Prostate gland (tissue), 2 donors: Measurements from ENCODE around the gene GPX3. TPM values are rescaled to one million over a fixed set of nuclear protein-coding genes. Genes with fewer than 3 reads are reported as not detected.
A peak's percentile ranks its signal among the peaks of the same experiment; 100 is the strongest.

Experiments used
- DNase-seq: peaks from one replicate; pipeline ENCODE4 v3.0.0-alpha.2; 2019; ENCODE audit warnings: low spot score
- H3K27ac ChIP-seq, 2 donors: fragments of 200-600 bp; sonication (generic); 2 replicates each; pipeline ENCODE4 v1.5.1; 2017 to 2019
- H3K27me3 ChIP-seq: fragments of 200-600 bp; sonication (generic); replicated peaks from 2 replicates; pipeline ENCODE4 v1.5.1; 2019; ENCODE audit not compliant: insufficient read depth
- H3K36me3 ChIP-seq, 2 donors: fragments of 200-600 bp; sonication (generic); 1 replicate in 1 of 2; 2 replicates in 1 of 2; pipeline versions ENCODE4 v1.5.1 to v1.8.1; 2017 to 2019
- H3K4me1 ChIP-seq: fragments of 200-600 bp; sonication (generic); replicated peaks from 2 replicates; pipeline ENCODE4 v1.5.1; 2019
- H3K4me3 ChIP-seq, 2 donors: fragments of 200-600 bp; sonication (generic); 2 replicates each; pipeline ENCODE4 v1.5.1; 2017 to 2019
- H3K9me3 ChIP-seq: fragments of 200-600 bp; sonication (generic); 2 replicates; pipeline ENCODE4 v1.5.1; 2017
- CTCF ChIP-seq, 4 experiments: fragments of 200-600 bp in 2 of 4; fragments of 450-650 bp in 2 of 4; sonication (generic) in 2 of 4; IDR thresholded peaks; 1 replicate in 3 of 4; 2 replicates in 1 of 4; pipeline ENCODE4 v1.5.1; 2016 to 2019; ENCODE audit warnings: antibody characterized with exemption in 4 of 4, mild to moderate bottlenecking in 2 of 4, moderate library complexity in 2 of 4
- POLR2A ChIP-seq: fragments of 450-650 bp; IDR thresholded peaks from one replicate; pipeline ENCODE4 v1.6.1; 2016; ENCODE audit warnings: antibody characterized with exemption, mild to moderate bottlenecking
- POLR2AphosphoS5 ChIP-seq: sonication (generic); formaldehyde crosslinking; IDR thresholded peaks from one replicate; pipeline ENCODE4 v1.6.1; 2017; ENCODE audit warnings: antibody characterized with exemption
- WGBS: methylation state at CpG from one replicate; pipeline ENCODE4 v1.1.5; 2018; 5-methylcytosine and 5-hydroxymethylcytosine counted together
- intact Hi-C: fragments of 100-400 bp; cut with DNase I; formaldehyde crosslinking; loops from one replicate; pipeline ENCODE4 v1.14.2; 2022
- total RNA-seq, 2 donors: library from RNA; depleted of rRNA; stranded (reverse); fragments of >200 nt; gene quantifications; one replicate each; pipeline ENCODE4 v1.1.0, GENCODE V29; 2016

Gene GPX3
- total RNA-seq, 2 donors from 2014 or later: 195 to 270 TPM

GRCh38 chr5:151024440-151025249, 4.3 kb downstream of the GPX3 start:
- intact Hi-C loops: no loop called here
- Histone ChIP-seq H3K27ac (peak overlapping the region; percentile 84 to 86), H3K36me3 (peaks cover 0 to 5% of the 10 kb centered on the region in 2 donors), H3K9me3 (no peaks in the 10 kb centered on the region), H3K4me1 (peaks cover 16% of the 10 kb centered on the region), H3K4me3 (peak overlapping the region in 1 of 2 donors; percentile 10), H3K27me3 (no peaks in the 10 kb centered on the region)
- WGBS: 84% methylated on average over 7 of the region's 7 CpGs
- TF ChIP-seq CTCF (IDR thresholded peaks at IDR 0.05) (no peak), POLR2A (no peak), POLR2AphosphoS5 (no peak)
- DNase-seq: no peak

GRCh38 chr5:151025250-151025606, 4.8 kb downstream of the GPX3 start:
- intact Hi-C loops: no loop called here

GRCh38 chr5:151026088-151026487, 5.7 kb downstream of the GPX3 start:
- Histone ChIP-seq H3K4me1 (peaks cover 22% of the 10 kb centered on the region), H3K27ac (peak overlapping the region in 1 of 2 donors; percentile 14), H3K36me3 (peaks cover 0 to 5% of the 10 kb centered on the region in 2 donors), H3K4me3 (no peak overlapping the region), H3K27me3 (no peaks in the 10 kb centered on the region), H3K9me3 (no peaks in the 10 kb centered on the region)
- TF ChIP-seq CTCF (IDR thresholded peaks at IDR 0.05) (no peak), POLR2AphosphoS5 (no peak), POLR2A (no peak)
- 94% methylated on average over 9 of the region's 9 CpGs for whole genome bisulfite sequencing
- intact Hi-C loops: no loop called here
- DNase-seq: no peak

More at GRCh38 chr5:151025250-151025606, 4.8 kb downstream of the GPX3 start:
- WGBS: 90% methylated on average over 7 of the region's 7 CpGs
- Histone ChIP-seq H3K27me3 (no peaks in the 10 kb centered on the region), H3K4me1 (peaks cover 20% of the 10 kb centered on the region), H3K4me3 (no peak overlapping the region), H3K27ac (peak overlapping the region in 1 of 2 donors; percentile 84), H3K9me3 (no peaks in the 10 kb centered on the region), H3K36me3 (peaks cover 0 to 5% of the 10 kb centered on the region in 2 donors)
- no peak for DNase-seq
- TF ChIP-seq POLR2A: no peak
- TF ChIP-seq CTCF (IDR thresholded peaks at IDR 0.05): no peak
- no peak for TF ChIP-seq POLR2AphosphoS5

- WGBS: 78% methylated on average over 7 of the region's 7 CpGs
- no peak for DNase-seq
- no peak overlapping the region for H3K4me3 ChIP-seq
- H3K27me3 ChIP-seq: no peaks in the 10 kb centered on the region
- peaks cover 2 to 5% of the 10 kb centered on the region in 2 donors for H3K36me3 ChIP-seq
- no peaks in the 10 kb centered on the region for H3K9me3 ChIP-seq
- peak overlapping the region in 1 of 2 donors; percentile 14 for H3K27ac ChIP-seq
- TF ChIP-seq POLR2AphosphoS5 (no peak), CTCF (IDR thresholded peaks at IDR 0.05) (no peak), POLR2A (no peak)
- intact Hi-C loops: no loop called here
- H3K4me1 ChIP-seq: peaks cover 22% of the 10 kb centered on the region
Observed at GRCh38 chr5:151026679-151027078, 6.3 kb downstream of the GPX3 start.

- DNase-seq: no peak
- H3K27me3 ChIP-seq: no peaks in the 10 kb centered on the region
- H3K4me3 ChIP-seq: no peak overlapping the region
- no peak for TF ChIP-seq CTCF (IDR thresholded peaks at IDR 0.05)
- TF ChIP-seq POLR2AphosphoS5: no peak
- TF ChIP-seq POLR2A: no peak
- peaks cover 22% of the 10 kb centered on the region for H3K4me1 ChIP-seq
- 88% methylated on average over 6 of the region's 11 CpGs for WGBS
- H3K9me3 ChIP-seq: no peaks in the 10 kb centered on the region
- intact Hi-C loops: no loop called here
- H3K36me3 ChIP-seq: peaks cover 5 to 10% of the 10 kb centered on the region in 2 donors
- no peak overlapping the region for H3K27ac ChIP-seq
Observed at GRCh38 chr5:151027961-151028479, 7.6 kb downstream of the GPX3 start.
